Colonic mucosa (tissue), 4 donors: ENCODE data around the gene KLB. TPM values are rescaled to one million over a fixed set of nuclear protein-coding genes. Genes with fewer than 3 reads are reported as not detected.

Source experiments
- DNase-seq: peaks from one replicate; pipeline ENCODE4 v3.0.0-alpha.2; 2020
- H3K27ac ChIP-seq: fragments of 200-600 bp; one replicate; pipeline ENCODE4 v1.8.0; 2021
- H3K27me3 ChIP-seq: fragments of 200-600 bp; one replicate; pipeline ENCODE4 v1.8.0; 2021
- H3K36me3 ChIP-seq: fragments of 200-600 bp; one replicate; pipeline ENCODE4 v1.8.0; 2021
- H3K4me1 ChIP-seq: fragments of 200-600 bp; one replicate; pipeline ENCODE4 v1.8.0; 2021; ENCODE audit warnings: mild to moderate bottlenecking
- H3K4me3 ChIP-seq: fragments of 200-600 bp; one replicate; pipeline ENCODE4 v1.8.0; 2021
- H3K9ac ChIP-seq, 2 donors: one replicate each; pipeline ENCODE4 v1.7.0; 2013; ENCODE audit warnings: control low read depth in 2 of 2, low read depth in 2 of 2, low read length in 2 of 2
- H3K9me3 ChIP-seq: fragments of 200-600 bp; one replicate; pipeline ENCODE4 v1.8.0; 2021
- intact Hi-C: fragments of 100-400 bp; cut with DNase I; formaldehyde crosslinking; loops from one replicate; pipeline ENCODE4 v1.14.1; 2022
- total RNA-seq, 2 donors: library from RNA; stranded (reverse); fragmentation: NEBNext Ultra II Directional in 1 of 2; extraction: Animal tissue kit (Norgen Biotek cat#: 25700) in 1 of 2; gene quantifications; one replicate each; pipeline ENCODE4 v1.2.1, GENCODE V29; 2021
- TF ChIP-seq, protein P1 (sequence below): fragments of 200-600 bp; IDR thresholded peaks from one replicate; pipeline ENCODE4 v1.8.0; 2022; ENCODE audit warnings: antibody characterized with exemption, mild to moderate bottlenecking
- donor health status: healthy.
- donor health status: DM: no; HTN: no; CAD: no.
- donor health status: DM: no; HTN: no; CAD: no.

Gene KLB
- total RNA-seq, 2 donors from 2014 or later = 0.40 to 0.64 TPM

DNA sequence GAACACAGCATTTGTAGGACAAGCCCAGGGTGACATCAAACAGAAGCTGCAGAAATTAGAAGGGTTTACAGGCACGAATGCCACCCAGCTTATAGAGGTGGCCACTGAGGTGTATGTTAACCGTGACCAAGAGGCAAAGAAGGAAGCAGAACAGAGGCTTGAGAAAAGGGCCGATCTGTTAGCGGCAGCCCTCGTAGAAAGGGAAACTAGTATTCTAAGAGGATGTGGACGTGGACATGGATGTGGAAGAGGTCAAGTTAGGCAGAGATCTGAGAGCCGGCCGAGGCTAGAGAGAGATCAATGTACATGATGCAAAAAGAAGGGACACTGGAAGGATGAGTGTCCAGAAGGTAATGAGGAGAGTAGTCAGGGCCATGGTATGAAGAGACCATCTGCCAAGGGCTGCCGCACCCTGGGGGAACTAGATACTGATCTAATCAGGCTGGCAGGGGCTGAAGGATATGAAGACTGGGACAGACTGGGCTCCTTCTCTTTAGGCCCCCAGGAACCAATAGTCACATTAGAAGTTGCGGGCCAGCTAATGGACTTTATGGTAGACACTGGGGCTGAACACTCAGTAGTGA, 79.6 kb downstream of the KLB start:
- H3K9ac ChIP-seq = no peak overlapping the region
- H3K36me3 ChIP-seq = no peaks in the 10 kb centered on the region
- H3K9me3 ChIP-seq = no peaks in the 10 kb centered on the region
- TF ChIP-seq, protein P1, sequence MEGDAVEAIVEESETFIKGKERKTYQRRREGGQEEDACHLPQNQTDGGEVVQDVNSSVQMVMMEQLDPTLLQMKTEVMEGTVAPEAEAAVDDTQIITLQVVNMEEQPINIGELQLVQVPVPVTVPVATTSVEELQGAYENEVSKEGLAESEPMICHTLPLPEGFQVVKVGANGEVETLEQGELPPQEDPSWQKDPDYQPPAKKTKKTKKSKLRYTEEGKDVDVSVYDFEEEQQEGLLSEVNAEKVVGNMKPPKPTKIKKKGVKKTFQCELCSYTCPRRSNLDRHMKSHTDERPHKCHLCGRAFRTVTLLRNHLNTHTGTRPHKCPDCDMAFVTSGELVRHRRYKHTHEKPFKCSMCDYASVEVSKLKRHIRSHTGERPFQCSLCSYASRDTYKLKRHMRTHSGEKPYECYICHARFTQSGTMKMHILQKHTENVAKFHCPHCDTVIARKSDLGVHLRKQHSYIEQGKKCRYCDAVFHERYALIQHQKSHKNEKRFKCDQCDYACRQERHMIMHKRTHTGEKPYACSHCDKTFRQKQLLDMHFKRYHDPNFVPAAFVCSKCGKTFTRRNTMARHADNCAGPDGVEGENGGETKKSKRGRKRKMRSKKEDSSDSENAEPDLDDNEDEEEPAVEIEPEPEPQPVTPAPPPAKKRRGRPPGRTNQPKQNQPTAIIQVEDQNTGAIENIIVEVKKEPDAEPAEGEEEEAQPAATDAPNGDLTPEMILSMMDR = no peak
- H3K27ac ChIP-seq = no peak overlapping the region
- no peaks in the 10 kb centered on the region for H3K4me1 ChIP-seq
- no peak overlapping the region for H3K4me3 ChIP-seq
- intact Hi-C loops = no loop called here
- no peak for DNase-seq
- H3K27me3 ChIP-seq = no peaks in the 10 kb centered on the region

DNA sequence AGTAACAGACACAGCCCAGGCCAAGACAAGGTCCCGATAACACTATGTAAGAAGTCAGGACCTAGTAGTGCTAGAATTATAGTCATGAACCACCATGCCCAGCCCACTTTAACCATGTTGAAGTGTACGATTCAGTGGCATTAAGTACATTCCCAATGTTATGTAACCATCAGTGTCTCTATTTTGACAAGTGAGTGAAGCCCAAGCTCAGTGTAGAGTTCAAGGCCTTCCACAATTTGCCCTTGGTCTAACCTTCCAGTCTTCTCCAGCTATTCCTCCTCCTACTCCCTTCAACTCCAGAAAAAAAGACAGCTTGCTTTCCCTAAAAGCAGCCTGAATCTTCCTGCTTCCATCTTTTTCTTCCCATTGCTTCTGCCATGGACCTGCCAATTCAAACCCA, 83.6 kb downstream of the KLB start:
- H3K9ac ChIP-seq = no peak overlapping the region
- H3K4me3 ChIP-seq = no peak overlapping the region
- TF ChIP-seq, protein P1 = no peak
- no peak overlapping the region for H3K27ac ChIP-seq
- H3K9me3 ChIP-seq = no peaks in the 10 kb centered on the region
- no peak for DNase-seq
- no peaks in the 10 kb centered on the region for H3K27me3 ChIP-seq
- intact Hi-C loops = no loop called here
- no peaks in the 10 kb centered on the region for H3K4me1 ChIP-seq
- no peaks in the 10 kb centered on the region for H3K36me3 ChIP-seq

DNA sequence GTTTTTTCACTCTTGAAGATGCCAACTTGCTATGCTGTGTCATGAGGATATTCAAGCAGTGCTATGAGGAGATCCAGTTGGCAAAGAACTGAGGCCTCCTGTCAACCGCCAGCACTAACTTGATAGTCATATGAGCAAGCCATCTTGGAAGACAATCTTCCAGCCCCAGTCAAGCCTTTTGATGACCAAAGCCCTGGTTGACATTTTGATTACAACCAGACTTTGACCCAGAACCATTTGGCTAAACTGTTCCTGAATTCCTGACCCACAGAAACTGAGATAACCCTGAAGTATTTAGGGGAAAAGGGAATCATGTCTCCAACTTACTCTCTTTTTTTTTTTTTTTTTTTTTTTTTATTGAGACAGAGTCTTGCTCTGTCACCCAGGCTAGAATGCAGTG, 87.6 kb downstream of the KLB start:
- H3K27me3 ChIP-seq = no peaks in the 10 kb centered on the region
- H3K4me1 ChIP-seq = no peaks in the 10 kb centered on the region
- H3K9ac ChIP-seq = no peak overlapping the region
- no peak for DNase-seq
- H3K36me3 ChIP-seq = no peaks in the 10 kb centered on the region
- intact Hi-C loops = no loop called here
- no peaks in the 10 kb centered on the region for H3K9me3 ChIP-seq
- no peak overlapping the region for H3K4me3 ChIP-seq
- no peak overlapping the region for H3K27ac ChIP-seq
- TF ChIP-seq, protein P1 = no peak

DNA sequence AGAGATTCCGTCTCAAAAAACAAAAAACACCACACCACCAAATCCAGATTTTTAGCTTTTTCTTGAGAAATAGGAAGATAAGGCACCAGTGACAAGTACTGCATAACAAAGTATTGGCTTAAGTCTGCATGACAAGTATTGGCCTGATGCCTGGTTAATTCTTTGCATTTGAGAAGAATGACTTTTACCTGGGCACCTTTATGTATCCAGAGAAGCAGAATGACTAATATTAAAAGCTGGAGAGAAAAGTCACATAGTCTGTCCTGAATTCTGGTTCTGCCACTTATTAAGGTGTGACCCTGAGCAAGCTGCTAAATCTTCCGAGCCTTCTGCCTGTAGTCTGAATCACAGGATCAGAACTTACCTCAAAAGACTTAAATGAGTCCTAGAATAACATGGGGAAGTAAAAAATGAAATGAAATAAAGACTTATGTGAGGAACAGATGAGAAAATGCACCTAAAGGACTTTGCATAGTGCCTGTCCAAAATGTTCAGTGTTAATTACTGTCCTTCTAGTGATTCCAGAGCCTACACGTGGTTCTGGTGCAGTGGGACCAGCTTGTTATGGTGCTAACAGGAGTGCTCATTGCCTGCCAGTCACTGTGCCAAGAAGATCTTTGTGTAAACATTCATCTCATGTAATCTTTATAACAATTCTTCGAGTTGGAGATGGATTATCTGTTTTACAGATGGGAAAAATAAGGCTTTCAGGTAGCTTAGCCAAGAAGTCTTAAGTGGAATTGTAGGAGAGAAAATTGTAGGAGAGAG, 88.9 kb downstream of the KLB start:
- no peak overlapping the region for H3K27ac ChIP-seq

DNA sequence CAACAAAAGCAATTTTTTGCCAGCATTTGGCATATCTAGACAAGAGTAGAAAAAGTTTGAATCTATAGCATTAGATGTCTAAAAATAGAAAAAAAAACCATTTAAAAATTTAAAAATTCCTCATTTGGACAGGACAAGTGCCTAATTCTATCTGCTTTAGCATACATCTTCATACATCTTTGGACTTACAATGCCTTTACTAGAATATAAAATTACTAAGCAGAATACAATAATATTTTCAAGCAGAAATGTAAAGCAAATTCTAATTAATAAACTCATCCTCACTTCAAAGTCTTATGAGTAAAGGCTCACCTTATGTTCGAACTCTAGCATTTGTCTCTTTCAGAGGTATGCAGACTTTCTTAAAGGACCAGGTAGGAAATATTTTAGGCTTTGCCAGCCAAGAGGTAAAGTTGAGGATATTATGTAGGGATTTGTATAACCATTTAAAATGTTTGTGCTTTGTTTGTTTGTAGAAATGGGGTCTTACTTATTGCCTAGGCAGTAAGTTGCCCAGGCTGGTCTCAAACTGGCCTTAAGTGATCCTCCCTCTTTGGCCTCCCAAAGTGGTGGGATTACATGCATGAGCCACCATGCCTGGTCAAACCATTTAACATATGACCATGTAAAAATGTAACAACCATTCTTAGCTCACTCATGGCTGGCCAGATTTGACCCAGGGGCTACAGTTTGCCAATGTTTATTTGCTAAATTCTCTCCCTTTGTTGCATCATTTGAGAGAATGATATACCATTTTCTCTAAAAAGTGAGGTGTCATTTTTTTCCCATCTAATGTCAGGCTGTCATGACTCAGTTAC, 91.4 kb downstream of the KLB start:
- intact Hi-C loops = no loop called here
- peaks cover 6% of the 10 kb centered on the region for H3K36me3 ChIP-seq
- TF ChIP-seq, protein P1 = no peak
- no peaks in the 10 kb centered on the region for H3K4me1 ChIP-seq
- DNase-seq = no peak
- no peak overlapping the region for H3K27ac ChIP-seq
- peak overlapping the region in 1 of 2 donors; percentile 12 for H3K9ac ChIP-seq
- H3K9me3 ChIP-seq = no peaks in the 10 kb centered on the region
- H3K4me3 ChIP-seq = no peak overlapping the region
- H3K27me3 ChIP-seq = no peaks in the 10 kb centered on the region

More for the DNA sequence above, 88.9 kb downstream of the KLB start:
- no peaks in the 10 kb centered on the region for H3K36me3 ChIP-seq
- intact Hi-C loops = no loop called here
- no peak overlapping the region for H3K9ac ChIP-seq
- TF ChIP-seq, protein P1 = no peak
- no peaks in the 10 kb centered on the region for H3K27me3 ChIP-seq
- H3K4me3 ChIP-seq = no peak overlapping the region
- DNase-seq = no peak
- H3K9me3 ChIP-seq = no peaks in the 10 kb centered on the region
- H3K4me1 ChIP-seq = no peaks in the 10 kb centered on the region
